ENCODE measurements around the gene PLCH1.

GRCh38 chr3:155737844-155738460, 6.9 kb downstream of the PLCH1 start:
- TF ChIP-seq POLR2AphosphoS5 (IDR thresholded peaks at IDR 0.05; ENCODE audit: borderline replicate concordance, low read depth, low read length) (no peak), EZH2 (IDR thresholded peaks at IDR 0.05) (no peak)
